NB4 (cell line): ENCODE results near the gene DCHS1.

Experiments used
- DNase-seq: peaks from one replicate; pipeline ENCODE4 v3.0.0; 2010; ENCODE audit warnings: low read depth
- H3K4me3 ChIP-seq: one replicate; pipeline ENCODE4 v1.5.1; 2011; ENCODE audit warnings: mild to moderate bottlenecking, low read depth, low read length, moderate library complexity
- MYC ChIP-seq: IDR thresholded peaks from 2 replicates; pipeline ENCODE4 v1.6.1; 2011; ENCODE audit warnings: low read depth, low read length
- POLR2A ChIP-seq: IDR thresholded peaks from 2 replicates; pipeline ENCODE4 v1.6.1; 2011; ENCODE audit warnings: mild to moderate bottlenecking; ENCODE audit not compliant: insufficient read length; ENCODE audit errors: extremely low read depth
- TF ChIP-seq, protein P1 (sequence below): IDR thresholded peaks from 2 replicates; pipeline ENCODE4 v1.6.1; 2011; ENCODE audit warnings: low read depth, low read length
- TF ChIP-seq, protein P2 (sequence below): IDR thresholded peaks from one replicate; pipeline ENCODE4 v1.5.1; 2012; ENCODE audit warnings: low read depth, low read length

The DCHS1 gene

DNA sequence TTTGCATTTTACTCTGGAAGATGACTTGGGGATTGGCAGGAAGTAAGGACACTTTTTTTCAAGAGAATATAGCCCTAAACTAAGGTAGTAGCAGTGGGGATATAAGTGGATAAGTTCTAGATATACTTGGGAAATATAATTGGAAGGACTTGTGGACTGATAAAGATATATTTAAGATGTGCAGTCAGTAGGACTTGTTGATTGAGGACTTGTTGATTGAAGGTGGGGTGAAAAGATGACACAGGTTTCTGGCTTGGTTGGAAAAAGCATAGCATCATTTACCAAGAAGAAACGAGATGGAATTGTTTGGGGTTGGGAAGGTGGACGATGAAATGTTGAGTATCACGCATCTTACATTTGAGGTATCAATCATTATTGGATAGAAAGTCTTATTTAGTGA is 42.1 kb downstream of the DCHS1 start:
- DNase-seq: no peak
- TF ChIP-seq MYC (no peak), POLR2A (no peak)
- TF ChIP-seq, protein P1, sequence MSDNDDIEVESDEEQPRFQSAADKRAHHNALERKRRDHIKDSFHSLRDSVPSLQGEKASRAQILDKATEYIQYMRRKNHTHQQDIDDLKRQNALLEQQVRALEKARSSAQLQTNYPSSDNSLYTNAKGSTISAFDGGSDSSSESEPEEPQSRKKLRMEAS: no peak
- TF ChIP-seq, protein P2, sequence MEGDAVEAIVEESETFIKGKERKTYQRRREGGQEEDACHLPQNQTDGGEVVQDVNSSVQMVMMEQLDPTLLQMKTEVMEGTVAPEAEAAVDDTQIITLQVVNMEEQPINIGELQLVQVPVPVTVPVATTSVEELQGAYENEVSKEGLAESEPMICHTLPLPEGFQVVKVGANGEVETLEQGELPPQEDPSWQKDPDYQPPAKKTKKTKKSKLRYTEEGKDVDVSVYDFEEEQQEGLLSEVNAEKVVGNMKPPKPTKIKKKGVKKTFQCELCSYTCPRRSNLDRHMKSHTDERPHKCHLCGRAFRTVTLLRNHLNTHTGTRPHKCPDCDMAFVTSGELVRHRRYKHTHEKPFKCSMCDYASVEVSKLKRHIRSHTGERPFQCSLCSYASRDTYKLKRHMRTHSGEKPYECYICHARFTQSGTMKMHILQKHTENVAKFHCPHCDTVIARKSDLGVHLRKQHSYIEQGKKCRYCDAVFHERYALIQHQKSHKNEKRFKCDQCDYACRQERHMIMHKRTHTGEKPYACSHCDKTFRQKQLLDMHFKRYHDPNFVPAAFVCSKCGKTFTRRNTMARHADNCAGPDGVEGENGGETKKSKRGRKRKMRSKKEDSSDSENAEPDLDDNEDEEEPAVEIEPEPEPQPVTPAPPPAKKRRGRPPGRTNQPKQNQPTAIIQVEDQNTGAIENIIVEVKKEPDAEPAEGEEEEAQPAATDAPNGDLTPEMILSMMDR: no peak
- H3K4me3 ChIP-seq: peak overlapping the region; percentile 67

DNA sequence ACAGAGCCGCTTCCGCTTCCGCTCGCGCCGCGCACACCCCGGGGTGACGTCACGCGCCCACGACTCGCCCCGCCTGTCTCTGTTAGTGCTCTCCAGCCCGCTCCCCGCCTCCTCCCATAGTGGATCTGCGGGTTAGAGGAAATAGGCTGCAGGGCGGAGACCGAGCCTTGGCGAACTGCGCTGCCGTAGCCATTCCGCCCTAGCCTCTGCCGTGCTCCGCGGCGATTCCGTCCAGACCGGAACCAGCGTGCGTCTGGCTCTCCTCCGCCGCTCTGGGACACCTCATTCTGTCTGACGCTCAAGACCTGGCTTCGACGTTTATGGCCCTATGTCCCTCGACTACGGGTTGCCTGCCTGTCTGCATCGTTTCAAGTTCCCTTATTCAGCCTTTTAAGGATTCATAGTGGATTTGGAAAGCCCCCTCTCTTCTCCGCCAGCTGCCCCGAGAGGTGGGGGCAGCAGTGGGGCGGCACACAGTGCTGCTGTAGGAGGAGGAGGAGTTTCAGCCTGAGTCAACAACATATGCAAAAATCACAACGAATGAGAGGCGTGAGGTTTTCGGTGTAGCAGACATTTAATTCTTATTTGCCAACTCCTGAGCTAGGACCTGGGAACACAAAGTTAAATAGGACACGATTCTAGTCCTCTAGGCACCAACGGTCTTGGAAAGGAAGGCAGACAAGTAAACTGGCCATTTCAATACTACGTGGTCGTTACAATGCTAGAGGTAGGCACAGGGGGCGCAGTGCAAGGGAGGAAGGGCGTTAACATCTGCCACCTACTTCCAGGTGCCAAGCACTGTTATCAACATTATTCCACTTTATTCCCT is 43.2 kb downstream of the DCHS1 start, which contains the start of gene TAF10:
TAF10 (minus strand) TSS at position 4 of the 829 bp plus-strand sequence. CDS start 27 bp downstream, outside the sequence.
- TF ChIP-seq MYC (peak; percentile 59; the same call in 1 of the 2 replicates), POLR2A (peak; percentile 86)
- TF ChIP-seq, protein P1: peak; percentile 69
- TF ChIP-seq, protein P2: peak; percentile 61
- peak; percentile 98 for DNase-seq
- peak within 1 kb of the TSS; percentile 86 for H3K4me3 ChIP-seq

GRCh38 chr11:6611963-6612212 is 43.7 kb downstream of the DCHS1 start:
- no peak for DNase-seq
- TF ChIP-seq, protein P2: no peak
- TF ChIP-seq POLR2A (no peak), MYC (no peak)
- TF ChIP-seq, protein P1: no peak
- peak overlapping the region; percentile 86 for H3K4me3 ChIP-seq

GRCh38 chr11:6611092-6611962 is 44.3 kb downstream of the DCHS1 start:
- peak overlapping the region; percentile 86 for H3K4me3 ChIP-seq
- TF ChIP-seq, protein P2: no peak
- TF ChIP-seq, protein P1: peak; percentile 6; the same call in 1 of the 2 replicates
- TF ChIP-seq MYC: no peak
- TF ChIP-seq POLR2A: no peak
- peak; percentile 50 for DNase-seq

- TF ChIP-seq POLR2A (no peak), MYC (no peak)
- TF ChIP-seq, protein P2: no peak
- TF ChIP-seq, protein P1: no peak
- H3K4me3 ChIP-seq: peak overlapping the region; percentile 86
- no peak for DNase-seq
Observed at GRCh38 chr11:6610591-6610990, 45.0 kb downstream of the DCHS1 start.
